Endodermal cell (in vitro differentiated cells): Measurements from ENCODE around the gene ZBTB7C. TPM values are rescaled to one million over a fixed set of nuclear protein-coding genes. Genes with fewer than 3 reads are reported as not detected.

Source experiments
- DNase-seq: peaks from one replicate; pipeline ENCODE4 v3.0.0-alpha.2; 2017
- H3K27ac ChIP-seq: 2 replicates; pipeline ENCODE4 v1.5.1; 2013; ENCODE audit warnings: mild to moderate bottlenecking, low read depth, low read length, moderate library complexity
- H3K27me3 ChIP-seq: 2 replicates; pipeline ENCODE4 v1.6.1; 2013; ENCODE audit warnings: mild to moderate bottlenecking, low read length, moderate library complexity; ENCODE audit not compliant: insufficient read depth, control insufficient read depth, poor library complexity, severe bottlenecking
- H3K36me3 ChIP-seq: 2 replicates; pipeline ENCODE4 v1.7.0; 2013; ENCODE audit warnings: mild to moderate bottlenecking, low read length, moderate library complexity; ENCODE audit not compliant: control insufficient read depth, insufficient read depth
- H3K4me1 ChIP-seq: one replicate; pipeline ENCODE4 v1.7.0; 2013; ENCODE audit warnings: low read length; ENCODE audit not compliant: control insufficient read depth, insufficient read depth
- H3K4me3 ChIP-seq: 2 replicates; pipeline ENCODE4 v1.5.1; 2013; ENCODE audit warnings: mild to moderate bottlenecking, low read length, moderate library complexity
- H3K9ac ChIP-seq: 2 replicates; pipeline ENCODE4 v1.6.1; 2013; ENCODE audit warnings: mild to moderate bottlenecking, low read length, moderate library complexity; ENCODE audit not compliant: poor library complexity, severe bottlenecking; ENCODE audit errors: extremely low read depth
- H3K9me3 ChIP-seq: 2 replicates; pipeline ENCODE4 v1.6.1; 2013; ENCODE audit warnings: mild to moderate bottlenecking, low read length, moderate library complexity; ENCODE audit not compliant: control insufficient read depth
- H3K27ac Mint-ChIP-seq: 2 replicates; pipeline ENCODE4 v1.8.0; 2020; ENCODE audit warnings: mixed read lengths
- H3K27me3 Mint-ChIP-seq: 2 replicates; pipeline ENCODE4 v1.8.0; 2021; ENCODE audit warnings: mild to moderate bottlenecking, mixed read lengths; ENCODE audit not compliant: insufficient read depth
- H3K36me3 Mint-ChIP-seq: 2 replicates; pipeline ENCODE4 v1.8.0; 2020; ENCODE audit warnings: low read depth, mixed read lengths
- H3K4me1 Mint-ChIP-seq: 2 replicates; pipeline ENCODE4 v1.8.0; 2020; ENCODE audit warnings: mixed read lengths
- H3K4me3 Mint-ChIP-seq: 2 replicates; pipeline ENCODE4 v1.8.0; 2020; ENCODE audit warnings: mild to moderate bottlenecking, moderate library complexity, mixed read lengths
- H3K9me3 Mint-ChIP-seq: 2 replicates; pipeline ENCODE4 v1.8.0; 2020; ENCODE audit warnings: mild to moderate bottlenecking, mixed read lengths
- CTCF ChIP-seq: fragments of 200-600 bp; sonication (generic); conservative IDR thresholded peaks from 2 replicates; pipeline ENCODE4 v1.5.0; 2021; ENCODE audit warnings: antibody characterized with exemption, mild to moderate bottlenecking
- WGBS, 2 experiments: methylation state at CpG; one replicate each; pipeline versions ENCODE4 v1.1.5 to v1.1.7; 2013; ENCODE audit warnings: missing lambda C conversion rate in 2 of 2, mixed read lengths in 1 of 2; ENCODE audit not compliant: insufficient coverage in 1 of 2, insufficient read length in 1 of 2; 5-methylcytosine and 5-hydroxymethylcytosine counted together
- total RNA-seq, 2 donors: library from RNA; stranded (reverse); fragmentation: NEBNext Ultra II Directional in 1 of 2; extraction: Animal tissue kit (Norgen Biotek cat#: 25700) in 1 of 2; gene quantifications; 2 replicates in 1 of 2; 3 replicates in 1 of 2; pipeline ENCODE4 v1.2.1, GENCODE V29; 2021

ZBTB7C gene
- total RNA-seq, 2 donors from 2014 or later: 0.31 to 0.62 TPM

- no peak for DNase-seq
- Histone ChIP-seq H3K4me1 (peaks cover 4% of the 10 kb centered on the region), H3K27me3 (no peaks in the 10 kb centered on the region), H3K4me3 (no peak overlapping the region), H3K9me3 (no peaks in the 10 kb centered on the region), H3K9ac (no peak overlapping the region), H3K27ac (no peak overlapping the region), H3K36me3 (no peaks in the 10 kb centered on the region)
- no peak for TF ChIP-seq CTCF
- 62 to 97% methylated on average over 2 of the region's 2 CpGs for WGBS, 2 experiments
- Mint-ChIP-seq H3K4me1 (peaks cover 3% of the 10 kb centered on the region), H3K27me3 (peaks cover 13% of the 10 kb centered on the region), H3K27ac (no peak overlapping the region), H3K36me3 (no peaks in the 10 kb centered on the region), H3K9me3 (no peaks in the 10 kb centered on the region), H3K4me3 (no peak overlapping the region)
Observed at GRCh38 chr18:48173557-48173956, 235.6 kb downstream of the ZBTB7C start.

- TF ChIP-seq CTCF: no peak
- no peaks in the 10 kb centered on the region for H3K36me3 Mint-ChIP-seq
- H3K27ac Mint-ChIP-seq: no peak overlapping the region
- H3K36me3 ChIP-seq: no peaks in the 10 kb centered on the region
- no peaks in the 10 kb centered on the region for H3K9me3 Mint-ChIP-seq
- no peak overlapping the region for H3K4me3 Mint-ChIP-seq
- no peak overlapping the region for H3K9ac ChIP-seq
- H3K4me1 ChIP-seq: peaks cover 12% of the 10 kb centered on the region
- 90 to 97% methylated on average over 7 to 19 of the region's 19 CpGs for WGBS, 2 experiments
- peaks cover 9% of the 10 kb centered on the region for H3K27me3 Mint-ChIP-seq
- H3K9me3 ChIP-seq: no peaks in the 10 kb centered on the region
- no peak overlapping the region for H3K27ac ChIP-seq
- H3K27me3 ChIP-seq: no peaks in the 10 kb centered on the region
- H3K4me1 Mint-ChIP-seq: peaks cover 14% of the 10 kb centered on the region
- no peak for DNase-seq
- H3K4me3 ChIP-seq: no peak overlapping the region
Observed at GRCh38 chr18:48172226-48173006, 236.8 kb downstream of the ZBTB7C start.

- Mint-ChIP-seq H3K27me3 (peaks cover 9% of the 10 kb centered on the region), H3K36me3 (no peaks in the 10 kb centered on the region), H3K4me3 (no peak overlapping the region), H3K27ac (no peak overlapping the region), H3K9me3 (no peaks in the 10 kb centered on the region), H3K4me1 (peaks cover 14% of the 10 kb centered on the region)
- Histone ChIP-seq H3K4me1 (peaks cover 12% of the 10 kb centered on the region), H3K4me3 (no peak overlapping the region), H3K27ac (no peak overlapping the region), H3K27me3 (no peaks in the 10 kb centered on the region), H3K36me3 (no peaks in the 10 kb centered on the region), H3K9me3 (no peaks in the 10 kb centered on the region), H3K9ac (no peak overlapping the region)
- 88 to 90% methylated on average over 6 of the region's 6 CpGs for WGBS, 2 experiments
- DNase-seq: no peak
- TF ChIP-seq CTCF: no peak
Observed at GRCh38 chr18:48171490-48172188, 237.5 kb downstream of the ZBTB7C start.
